Fibroblast of lung (primary cell): ENCODE data around the gene IKBKG. TPM values are rescaled to one million over a fixed set of nuclear protein-coding genes. Genes with fewer than 3 reads are reported as not detected.
"Not testable (repeated sequence)": the region's sequence is repeated elsewhere in the genome, so short reads cannot be mapped to it uniquely, and the experiment has no call there.

Source experiments
- DNase-seq, 2 donors: peaks; one replicate each; pipeline versions ENCODE4 v3.0.0 to v3.0.0-alpha.2; 2010; ENCODE audit warnings: low read depth in 2 of 2
- H2AFZ ChIP-seq: 2 replicates; pipeline ENCODE4 v1.5.1; 2012; ENCODE audit warnings: low read length, control low read depth, inconsistent platforms
- H3K27ac ChIP-seq: 2 replicates; pipeline ENCODE4 v1.5.1; 2011; ENCODE audit warnings: low read length, control low read depth; ENCODE audit not compliant: insufficient read depth
- H3K27me3 ChIP-seq: 2 replicates; pipeline ENCODE4 v1.5.1; 2011; ENCODE audit warnings: mild to moderate bottlenecking, low read length; ENCODE audit not compliant: control insufficient read depth, insufficient read depth
- H3K36me3 ChIP-seq: 2 replicates; pipeline ENCODE4 v1.5.1; 2011; ENCODE audit warnings: low read length; ENCODE audit not compliant: control insufficient read depth, insufficient read depth
- H3K4me1 ChIP-seq: 2 replicates; pipeline ENCODE4 v1.5.1; 2011; ENCODE audit warnings: low read length; ENCODE audit not compliant: control insufficient read depth, insufficient read depth; ENCODE audit errors: extremely low read depth
- H3K4me2 ChIP-seq: 2 replicates; pipeline ENCODE4 v1.5.1; 2011; ENCODE audit warnings: low read length, control low read depth; ENCODE audit not compliant: insufficient read depth; ENCODE audit errors: extremely low read depth
- H3K4me3 ChIP-seq, 4 experiments: fragments of 200-600 bp in 1 of 4; sonication (generic) in 1 of 4; replicated peaks in 1 of 4; 2 replicates each; pipeline ENCODE4 v1.5.1; 2011 to 2016; ENCODE audit warnings: low read length in 4 of 4, low read depth in 3 of 4, mild to moderate bottlenecking in 3 of 4, control low read depth in 2 of 4, inconsistent platforms in 1 of 4, mixed read lengths in 1 of 4; ENCODE audit not compliant: insufficient read depth in 1 of 4; ENCODE audit errors: control extremely low read depth in 1 of 4
- H3K79me2 ChIP-seq: 2 replicates; pipeline ENCODE4 v1.5.1; 2012; ENCODE audit warnings: mild to moderate bottlenecking, low read length, inconsistent platforms; ENCODE audit not compliant: control insufficient read depth, insufficient read depth
- H3K9ac ChIP-seq: 2 replicates; pipeline ENCODE4 v1.5.1; 2011; ENCODE audit warnings: mild to moderate bottlenecking, low read length, control low read depth; ENCODE audit not compliant: insufficient read depth
- H3K9me3 ChIP-seq: 2 replicates; pipeline ENCODE4 v1.5.1; 2012; ENCODE audit warnings: low read depth, low read length; ENCODE audit not compliant: control insufficient read depth, insufficient read depth
- H4K20me1 ChIP-seq: 2 replicates; pipeline ENCODE4 v1.5.1; 2011; ENCODE audit warnings: low read length; ENCODE audit not compliant: control insufficient read depth, insufficient read depth; ENCODE audit errors: extremely low read depth
- EZH2 ChIP-seq: IDR thresholded peaks from 2 replicates; pipeline ENCODE4 v1.5.1; 2012; ENCODE audit warnings: low read length, control low read depth, mild to moderate bottlenecking; ENCODE audit errors: missing control alignments
- polyA plus RNA-seq, 2 donors: library from polyadenylated mRNA; depleted of rRNA in 1 of 2; stranded (reverse) in 1 of 2; unstranded in 1 of 2; fragments of >200 nt; gene quantifications; 2 replicates each; pipeline ENCODE4 v1.2.1, GENCODE V29; 2011 to 2012; ENCODE audit warnings: missing spikeins in 1 of 2
- total RNA-seq: library from RNA; depleted of rRNA; stranded (reverse); fragments of >200 nt; gene quantifications from 2 replicates; pipeline ENCODE4 v1.2.1, GENCODE V29; 2014
- TF ChIP-seq, protein P1 (sequence below), 2 donors: IDR thresholded peaks in 1 of 2; conservative IDR thresholded peaks in 1 of 2; 1 replicate in 1 of 2; 2 replicates in 1 of 2; pipeline ENCODE4 v1.5.1; 2011 to 2012; ENCODE audit warnings: low read length in 2 of 2, control low read depth in 1 of 2, inconsistent platforms in 1 of 2, low read depth in 1 of 2, mild to moderate bottlenecking in 1 of 2

The IKBKG gene
- total and polyA plus RNA-seq, 2 donors (not counting 1 experiment from before 2014, with no cell fraction given): 14.8 to 20.1 TPM

DNA sequence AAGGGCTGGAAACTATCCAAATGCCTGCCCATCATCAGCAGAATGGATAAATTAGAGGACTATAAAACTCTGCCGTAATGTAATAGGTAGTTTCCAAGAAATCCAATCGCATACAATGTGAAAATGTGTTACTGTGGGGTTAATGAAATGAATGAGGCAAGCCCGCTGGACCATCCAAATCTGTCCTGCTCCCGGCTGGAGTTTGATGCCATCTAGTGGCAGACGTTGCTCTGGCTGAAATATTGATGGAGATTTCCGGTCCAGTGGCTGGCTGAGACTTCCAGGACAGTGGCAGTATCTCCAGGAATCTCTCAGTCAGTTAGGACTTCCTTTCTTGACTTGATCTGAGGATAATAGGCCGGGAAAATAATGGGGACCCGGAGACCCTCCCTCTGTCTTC is 35.6 kb downstream of the IKBKG start:
- not testable (repeated sequence) for H3K27ac ChIP-seq, H3K27me3 ChIP-seq, DNase-seq, H3K9ac ChIP-seq, H3K9me3 ChIP-seq, H3K4me3 ChIP-seq, H3K79me2 ChIP-seq, H3K4me1 ChIP-seq, H4K20me1 ChIP-seq, H3K36me3 ChIP-seq, H3K4me2 ChIP-seq, H2AFZ ChIP-seq

GRCh38 chrX:154584585-154585183 is 37.3 kb downstream of the IKBKG start, which contains the start of gene CTAG1A:
Gene CTAG1A (plus strand): TSS chrX:154585133. CDS start chrX:154585207, 74 bp downstream.
- not testable (repeated sequence) for H3K4me1 ChIP-seq, H3K27me3 ChIP-seq, H4K20me1 ChIP-seq, DNase-seq, H2AFZ ChIP-seq, H3K4me3 ChIP-seq, H3K4me2 ChIP-seq, H3K79me2 ChIP-seq, H3K27ac ChIP-seq, H3K9ac ChIP-seq, H3K9me3 ChIP-seq, H3K36me3 ChIP-seq

DNA sequence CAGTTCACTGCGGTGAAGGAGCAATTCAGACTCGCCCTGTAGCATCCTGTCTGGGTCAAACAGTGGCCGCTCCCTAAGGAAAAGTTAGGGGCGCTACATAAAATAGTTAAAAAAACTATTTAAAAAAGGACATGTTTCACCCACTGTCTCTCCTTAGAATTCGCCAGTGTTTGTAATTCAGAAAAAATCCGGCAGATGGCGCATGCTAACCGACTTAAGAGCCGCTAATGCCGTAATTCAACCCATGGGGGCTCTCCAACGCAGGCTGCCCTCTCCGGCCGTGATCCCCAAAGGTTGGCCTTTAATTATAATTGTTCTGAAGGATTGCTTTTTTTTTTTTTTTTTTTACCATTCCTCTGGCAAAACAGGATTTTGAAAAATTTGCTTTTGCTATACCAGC is 43.0 kb downstream of the IKBKG start:
- not testable (repeated sequence) for H3K9ac ChIP-seq, H2AFZ ChIP-seq, H3K27ac ChIP-seq, H3K79me2 ChIP-seq, H3K36me3 ChIP-seq, H3K4me2 ChIP-seq, H3K9me3 ChIP-seq, H3K27me3 ChIP-seq, H3K4me3 ChIP-seq, DNase-seq, H4K20me1 ChIP-seq, H3K4me1 ChIP-seq

- DNase-seq: no peak
- Histone ChIP-seq H3K79me2 (no peaks in the 10 kb centered on the region), H3K4me3 (no peak overlapping the region), H3K4me2 (no peak overlapping the region), H3K27ac (no peak overlapping the region), H4K20me1 (no peaks in the 10 kb centered on the region), H3K9ac (no peak overlapping the region), H2AFZ (no peak overlapping the region), H3K36me3 (no peaks in the 10 kb centered on the region), H3K9me3 (no peaks in the 10 kb centered on the region), H3K4me1 (no peaks in the 10 kb centered on the region), H3K27me3 (peaks cover 7% of the 10 kb centered on the region)
- TF ChIP-seq, protein P1, sequence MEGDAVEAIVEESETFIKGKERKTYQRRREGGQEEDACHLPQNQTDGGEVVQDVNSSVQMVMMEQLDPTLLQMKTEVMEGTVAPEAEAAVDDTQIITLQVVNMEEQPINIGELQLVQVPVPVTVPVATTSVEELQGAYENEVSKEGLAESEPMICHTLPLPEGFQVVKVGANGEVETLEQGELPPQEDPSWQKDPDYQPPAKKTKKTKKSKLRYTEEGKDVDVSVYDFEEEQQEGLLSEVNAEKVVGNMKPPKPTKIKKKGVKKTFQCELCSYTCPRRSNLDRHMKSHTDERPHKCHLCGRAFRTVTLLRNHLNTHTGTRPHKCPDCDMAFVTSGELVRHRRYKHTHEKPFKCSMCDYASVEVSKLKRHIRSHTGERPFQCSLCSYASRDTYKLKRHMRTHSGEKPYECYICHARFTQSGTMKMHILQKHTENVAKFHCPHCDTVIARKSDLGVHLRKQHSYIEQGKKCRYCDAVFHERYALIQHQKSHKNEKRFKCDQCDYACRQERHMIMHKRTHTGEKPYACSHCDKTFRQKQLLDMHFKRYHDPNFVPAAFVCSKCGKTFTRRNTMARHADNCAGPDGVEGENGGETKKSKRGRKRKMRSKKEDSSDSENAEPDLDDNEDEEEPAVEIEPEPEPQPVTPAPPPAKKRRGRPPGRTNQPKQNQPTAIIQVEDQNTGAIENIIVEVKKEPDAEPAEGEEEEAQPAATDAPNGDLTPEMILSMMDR (conservative IDR thresholded peaks at IDR 0.05 in 1 of 2, IDR thresholded peaks at IDR 0.05 in 1 of 2; ENCODE audit: low read depth in 1 of 2, low read length in 2 of 2): no peak
- no peak for TF ChIP-seq EZH2
Measured at GRCh38 chrX:154592505-154592904, 45.1 kb downstream of the IKBKG start.
